Activated CD8-positive, alpha-beta memory T cell treated with anti-CD3 and anti-CD28 coated beads for 4 hours (primary cell): ENCODE data around the gene KDF1.

ENCODE experiments used
- DNase-seq, 2 donors: peaks; one replicate each; pipeline ENCODE4 v3.0.0-alpha.2; 2020; ENCODE audit warnings: low read depth in 2 of 2

The KDF1 gene

DNA sequence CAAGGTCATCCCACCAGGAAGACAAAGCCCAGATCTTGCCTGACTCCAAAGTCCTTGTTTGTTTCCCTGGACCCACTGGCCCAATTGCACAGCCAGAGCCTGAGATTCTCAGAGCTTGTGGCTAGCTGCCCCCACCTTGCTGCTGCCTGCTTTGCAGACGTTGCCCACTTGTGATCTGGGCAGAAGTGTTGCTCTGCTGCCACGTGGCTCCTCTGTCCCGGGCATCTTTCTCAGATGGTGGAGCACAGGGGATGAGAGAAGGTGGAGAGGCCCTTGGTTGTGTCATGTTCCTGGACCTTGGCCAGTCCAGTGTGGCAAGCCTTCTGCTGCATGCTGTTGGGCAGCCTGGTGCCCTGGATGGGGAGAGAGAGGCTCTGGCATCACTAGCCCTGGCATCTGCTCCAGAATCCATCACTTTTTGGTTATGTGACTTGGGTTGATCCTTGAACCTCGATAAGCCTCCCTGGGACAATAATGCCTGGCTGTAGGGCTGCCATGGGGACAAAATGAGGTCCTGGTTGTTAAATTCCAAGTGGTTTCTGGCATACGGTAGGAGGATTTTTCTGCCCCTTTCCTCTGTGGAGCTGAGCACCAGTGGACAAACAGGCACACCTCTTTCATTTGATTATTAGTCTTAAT, 44.9 kb downstream of the KDF1 start:
- no peak for DNase-seq

DNA sequence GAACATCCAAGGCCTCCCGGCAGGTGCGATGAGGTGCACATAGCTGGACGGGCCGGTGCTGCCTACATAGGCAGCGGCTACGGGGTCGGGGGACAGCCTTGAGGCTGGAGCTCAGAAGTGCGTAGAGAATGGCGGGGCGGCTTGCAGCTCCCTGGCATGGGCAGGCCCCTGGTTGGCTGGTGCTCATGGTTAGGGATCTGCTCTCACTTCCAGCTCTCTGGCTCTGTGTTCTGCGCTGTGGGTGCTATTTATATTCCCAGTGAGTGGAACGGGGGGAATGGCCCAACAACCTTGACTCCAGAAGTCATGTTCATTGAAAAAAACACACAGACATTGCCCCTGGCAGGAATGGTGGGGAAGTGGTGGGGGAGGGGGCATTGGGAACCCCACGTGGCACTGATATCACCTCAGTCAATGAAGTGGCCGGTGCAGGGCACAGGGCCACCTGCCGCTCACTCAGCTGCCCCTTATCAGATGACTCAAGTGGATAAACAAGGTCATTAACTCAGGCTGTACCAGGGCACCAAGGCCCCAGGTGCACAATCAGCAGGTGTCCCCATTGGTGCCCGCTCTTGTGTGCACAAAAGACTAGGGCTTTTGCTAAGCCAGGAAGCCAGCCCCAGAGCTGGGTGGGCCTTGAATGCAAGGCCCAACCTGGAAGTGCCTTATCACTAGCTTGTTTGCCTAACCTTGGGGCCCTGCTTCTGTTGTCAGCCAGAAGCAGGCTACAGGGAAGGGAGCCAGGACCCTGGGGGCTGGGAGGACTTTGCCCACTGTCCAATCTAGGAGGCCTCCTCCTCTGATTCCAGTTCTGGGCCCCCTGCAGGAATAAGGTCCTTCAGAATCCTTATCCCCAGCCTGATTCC, 46.3 kb downstream of the KDF1 start, which contains the start of gene NR0B2:
Gene NR0B2, minus strand, starts transcription at position 222 of the 866 bp plus-strand sequence. Its CDS starts 35 bp downstream, at position 187.
- DNase-seq = no peak

DNA sequence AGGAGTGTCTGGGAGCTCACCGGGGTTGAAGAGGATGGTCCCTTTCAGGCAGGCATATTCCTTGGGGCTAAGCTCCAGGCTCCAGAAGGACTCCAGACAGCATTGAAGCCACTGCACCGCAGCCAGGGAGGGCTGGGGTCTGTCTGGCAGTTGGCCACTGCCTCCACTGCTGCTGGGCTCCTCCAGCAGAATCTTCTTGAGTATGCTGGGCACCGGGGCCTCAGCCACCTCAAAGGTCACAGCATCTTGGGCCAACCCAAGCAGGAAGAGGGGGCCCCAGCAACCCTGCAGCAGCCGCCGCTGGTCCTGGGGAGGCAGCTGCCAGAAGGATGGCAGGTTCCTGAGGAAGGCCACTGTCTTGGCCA, 46.9 kb downstream of the KDF1 start:
- DNase-seq = no peak

- no peak for DNase-seq
Observed at GRCh38 chr1:26912147-26912490, 48.1 kb downstream of the KDF1 start.

DNA sequence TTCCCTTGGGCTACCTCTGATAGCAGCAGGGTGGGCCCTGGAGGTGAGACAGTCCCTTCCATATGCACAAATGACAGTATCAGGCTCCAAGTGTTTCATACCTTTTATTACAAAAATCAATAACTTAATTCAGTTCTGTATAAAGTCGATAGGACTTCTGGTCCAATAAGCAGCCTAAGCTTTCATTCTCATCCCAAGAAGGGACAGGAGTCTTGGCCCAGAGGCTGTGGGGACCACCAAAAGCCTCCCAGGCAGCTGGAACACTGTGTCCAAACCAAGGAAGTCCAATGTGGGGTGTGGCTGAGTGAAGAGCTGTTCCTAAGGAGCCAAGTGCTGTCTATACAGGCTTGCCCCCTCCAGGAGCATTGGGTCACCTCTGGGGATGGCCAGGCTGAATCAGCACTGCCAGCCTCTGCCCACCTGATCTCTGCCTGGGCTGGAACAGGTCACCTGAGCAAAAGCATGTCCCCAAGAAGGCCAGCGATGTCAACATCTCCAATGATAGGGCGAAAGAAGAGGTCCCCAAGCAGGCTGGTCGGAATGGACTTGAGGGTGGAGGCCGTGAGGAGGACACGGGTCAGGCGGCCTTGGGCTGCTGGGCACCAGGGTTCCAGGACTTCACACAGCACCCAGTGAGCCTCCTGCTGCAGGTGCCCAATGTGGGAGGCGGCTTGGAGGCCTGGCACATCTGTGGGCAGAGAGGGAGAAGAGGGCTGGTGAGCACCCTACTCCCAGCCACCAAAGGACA, 48.7 kb downstream of the KDF1 start:
- no peak for DNase-seq

GRCh38 chr1:26910343-26911160, 49.7 kb downstream of the KDF1 start:
- DNase-seq = no peak

DNA sequence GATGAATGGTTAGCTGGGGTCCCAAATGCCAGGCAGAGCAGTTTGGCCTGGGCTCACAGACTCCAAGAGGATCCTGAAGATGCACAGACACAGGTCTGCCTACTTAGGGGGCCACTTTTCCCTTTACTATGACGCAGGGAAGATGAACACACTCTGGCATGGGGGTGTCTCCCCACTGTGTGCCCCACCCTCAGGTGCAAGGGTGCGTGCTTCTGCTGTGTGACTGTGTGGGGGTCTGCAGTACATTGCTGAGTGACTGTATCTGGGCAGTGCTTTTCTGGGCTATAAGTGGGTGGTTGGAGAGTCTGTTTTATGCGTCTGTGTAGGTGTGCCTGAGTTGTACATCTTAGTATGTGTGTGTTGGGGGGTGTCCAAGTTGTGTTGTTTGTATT, 50.3 kb downstream of the KDF1 start:
- DNase-seq = no peak

DNA sequence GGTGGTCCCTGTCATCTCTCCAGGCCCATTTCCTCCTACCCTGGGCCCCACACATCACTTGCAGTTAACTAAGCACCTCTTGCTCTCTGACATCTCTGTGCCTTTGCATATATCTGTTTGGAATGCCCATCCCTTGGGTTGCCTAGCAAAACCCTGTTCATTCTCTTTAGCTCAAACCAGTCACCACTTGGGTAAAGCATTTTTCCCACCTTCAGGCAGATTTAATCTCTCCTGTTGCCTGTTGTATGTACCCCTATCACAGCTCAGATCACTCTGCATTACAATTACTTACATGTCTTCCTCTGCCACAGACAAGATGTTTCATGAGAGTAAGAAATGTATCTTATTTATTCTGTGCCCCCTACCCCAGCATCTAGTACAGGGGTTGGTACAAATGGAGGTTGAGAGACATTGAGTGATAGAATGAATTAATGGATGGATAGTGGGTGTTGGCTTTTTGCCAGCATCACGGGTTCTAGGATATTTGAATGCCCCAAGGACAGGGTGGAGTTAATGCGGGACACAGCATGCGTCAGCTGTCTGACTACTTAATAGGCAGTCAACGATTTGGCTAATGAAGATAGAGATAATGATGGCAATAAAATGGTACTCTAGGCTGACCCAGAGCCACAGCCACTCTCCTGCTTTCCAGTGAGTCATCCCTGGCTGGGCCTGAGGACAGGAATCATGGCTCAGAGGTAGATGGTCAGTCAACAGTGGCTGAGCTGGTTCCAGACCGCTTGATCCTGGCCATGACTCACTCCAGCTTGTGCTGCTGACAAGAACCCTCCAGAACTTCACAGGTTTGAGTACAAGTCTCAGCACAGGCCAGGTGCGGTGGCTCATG, 53.0 kb downstream of the KDF1 start:
- DNase-seq = no peak

- DNase-seq = no peak
Observed at GRCh38 chr1:26900815-26901511, 59.3 kb downstream of the KDF1 start.

- peak; percentile 77 to 78 for DNase-seq
Observed at GRCh38 chr1:26900001-26900814, 60.1 kb downstream of the KDF1 start, which contains the start of gene GPATCH3. Gene GPATCH3 (minus strand): TSS chr1:26900467. CDS start chr1:26900442, 25 bp downstream.
